K562 (cell line): Measurements from ENCODE around the gene DOCK3.

Source experiments
- CTCF ChIP-seq, 3 experiments: IDR thresholded peaks in 2 of 3; conservative IDR thresholded peaks in 1 of 3; 2 replicates each; pipeline ENCODE4 v1.5.1; 2011 to 2012; ENCODE audit warnings: low read length in 3 of 3, mild to moderate bottlenecking in 3 of 3, control low read depth in 2 of 3, improper control_type of control experiment in 1 of 3, inconsistent platforms in 1 of 3, low read depth in 1 of 3, mixed read lengths in 1 of 3, moderate library complexity in 1 of 3; ENCODE audit not compliant: insufficient read depth in 2 of 3
- ESRRA ChIP-seq: fragments of 450-650 bp; IDR thresholded peaks from 2 replicates; pipeline ENCODE4 v1.6.1; 2014; ENCODE audit warnings: low read depth, mild to moderate bottlenecking, moderate library complexity, borderline replicate concordance

- no peak for TF ChIP-seq ESRRA
- no peak for TF ChIP-seq CTCF (IDR thresholded peaks at IDR 0.05 in 2 of 3, conservative IDR thresholded peaks at IDR 0.05 in 1 of 3; ENCODE audit: insufficient read depth in 2 of 3, low read depth in 1 of 3, low read length in 3 of 3)
Measured at GRCh38 chr3:51354731-51355615, 680.2 kb downstream of the DOCK3 start.
